Ascending aorta (tissue), 2 donors: ENCODE data around the gene OCSTAMP. TPM values are rescaled to one million over a fixed set of nuclear protein-coding genes. Genes with fewer than 3 reads are reported as not detected.

ENCODE experiments used
- DNase-seq, 2 donors: peaks; one replicate each; pipeline ENCODE4 v3.0.0-alpha.2; 2019; ENCODE audit warnings: low spot score in 2 of 2
- H3K27ac ChIP-seq, 2 donors: fragments of 200-600 bp; sonication (generic); one replicate each; pipeline ENCODE4 v1.5.1; 2016 to 2017; ENCODE audit warnings: mild to moderate bottlenecking in 1 of 2
- H3K27me3 ChIP-seq: fragments of 200-600 bp; sonication (generic); one replicate; pipeline ENCODE4 v1.5.1; 2017
- H3K36me3 ChIP-seq, 2 donors: fragments of 200-600 bp; sonication (generic); one replicate each; pipeline ENCODE4 v1.5.1; 2016
- H3K4me1 ChIP-seq, 2 donors: fragments of 200-600 bp; sonication (generic); one replicate each; pipeline ENCODE4 v1.5.1; 2016 to 2017; ENCODE audit warnings: mild to moderate bottlenecking in 1 of 2
- H3K4me3 ChIP-seq, 2 donors: fragments of 200-600 bp; sonication (generic); one replicate each; pipeline ENCODE4 v1.5.1; 2016 to 2017; ENCODE audit warnings: mild to moderate bottlenecking in 1 of 2
- H3K9me3 ChIP-seq, 2 donors: fragments of 200-600 bp; sonication (generic); one replicate each; pipeline ENCODE4 v1.5.1; 2016
- CTCF ChIP-seq, 3 experiments: fragments of 200-600 bp in 2 of 3; fragments of 450-650 bp in 1 of 3; sonication (generic) in 2 of 3; IDR thresholded peaks; one replicate each; pipeline ENCODE4 v1.5.1; 2016 to 2019; ENCODE audit warnings: antibody characterized with exemption in 3 of 3, mild to moderate bottlenecking in 1 of 3, moderate library complexity in 1 of 3
- intact Hi-C: fragments of 100-400 bp; cut with DNase I; formaldehyde crosslinking; loops from one replicate; pipeline ENCODE4 v1.15.1; 2023
- total RNA-seq: library from RNA; depleted of rRNA; stranded (reverse); fragments of >200 nt; gene quantifications from one replicate; pipeline ENCODE4 v1.1.0, GENCODE V29; 2016

The OCSTAMP gene
- total RNA-seq, result not detected

GRCh38 chr20:46550461-46550860 lies at the start of gene OCSTAMP:
TSS of gene OCSTAMP (minus strand) at chr20:46550654. CDS start at chr20:46550560, 94 bp downstream.
- Histone ChIP-seq H3K4me3 (no peak within 1 kb of the TSS), H3K4me1 (no peaks in the 10 kb centered on the region), H3K27ac (no peak within 1 kb of the TSS), H3K9me3 (no peaks in the 10 kb centered on the region), H3K27me3 (no peaks in the 10 kb centered on the region), H3K36me3 (no peaks in the 10 kb centered on the region)
- no peak for DNase-seq
- TF ChIP-seq CTCF (IDR thresholded peaks at IDR 0.05), result no peak
- intact Hi-C loops, result no loop called here

GRCh38 chr20:46599227-46599987 lies 49.0 kb upstream of the OCSTAMP start:
- intact Hi-C loops, result no loop called here
- H3K27ac ChIP-seq, result no peak overlapping the region
- no peak for DNase-seq
- no peaks in the 10 kb centered on the region for H3K9me3 ChIP-seq
- no peak for TF ChIP-seq CTCF (IDR thresholded peaks at IDR 0.05)
- no peaks in the 10 kb centered on the region for H3K4me1 ChIP-seq
- no peaks in the 10 kb centered on the region for H3K36me3 ChIP-seq
- no peak overlapping the region for H3K4me3 ChIP-seq
- no peaks in the 10 kb centered on the region for H3K27me3 ChIP-seq

- no peaks in the 10 kb centered on the region for H3K4me1 ChIP-seq
- no peaks in the 10 kb centered on the region for H3K27me3 ChIP-seq
- no peak overlapping the region for H3K27ac ChIP-seq
- H3K4me3 ChIP-seq, result no peak overlapping the region
- DNase-seq, result no peak
- H3K9me3 ChIP-seq, result no peaks in the 10 kb centered on the region
- intact Hi-C loops, result no loop called here
- TF ChIP-seq CTCF (IDR thresholded peaks at IDR 0.05), result no peak
- no peaks in the 10 kb centered on the region for H3K36me3 ChIP-seq
Measured at GRCh38 chr20:46595933-46596332, 45.5 kb upstream of the OCSTAMP start.

GRCh38 chr20:46594725-46595124 lies 44.3 kb upstream of the OCSTAMP start:
- intact Hi-C loops, result no loop called here
- no peaks in the 10 kb centered on the region for H3K27me3 ChIP-seq
- no peaks in the 10 kb centered on the region for H3K9me3 ChIP-seq
- no peaks in the 10 kb centered on the region for H3K36me3 ChIP-seq
- H3K27ac ChIP-seq, result no peak overlapping the region
- no peak overlapping the region for H3K4me3 ChIP-seq
- no peaks in the 10 kb centered on the region for H3K4me1 ChIP-seq
- DNase-seq, result no peak
- no peak for TF ChIP-seq CTCF (IDR thresholded peaks at IDR 0.05)

- TF ChIP-seq CTCF (IDR thresholded peaks at IDR 0.05), result no peak
- Histone ChIP-seq H3K36me3 (no peaks in the 10 kb centered on the region), H3K4me1 (no peaks in the 10 kb centered on the region), H3K27me3 (no peaks in the 10 kb centered on the region), H3K4me3 (no peak overlapping the region), H3K27ac (no peak overlapping the region), H3K9me3 (no peaks in the 10 kb centered on the region)
- intact Hi-C loops, result no loop called here
- no peak for DNase-seq
Measured at GRCh38 chr20:46592580-46593362, 42.3 kb upstream of the OCSTAMP start.
